Osteoblast (primary cell): ENCODE data around the gene RAET1L. TPM values are rescaled to one million over a fixed set of nuclear protein-coding genes. Genes with fewer than 3 reads are reported as not detected.
"Not testable (repeated sequence)": the region's sequence is repeated elsewhere in the genome, so short reads cannot be mapped to it uniquely, and the experiment has no call there.

Experiments
- DNase-seq: peaks from one replicate; pipeline ENCODE4 v3.0.0; 2011; ENCODE audit warnings: low spot score, mixed read lengths; ENCODE audit not compliant: insufficient read length; ENCODE audit errors: missing footprints
- H2AFZ ChIP-seq: 2 replicates; pipeline ENCODE4 v1.6.0; 2011; ENCODE audit warnings: mild to moderate bottlenecking, low read length
- H3K27ac ChIP-seq: 2 replicates; pipeline ENCODE4 v1.5.1; 2011; ENCODE audit warnings: mild to moderate bottlenecking, low read depth, low read length, moderate library complexity
- H3K27me3 ChIP-seq: 2 replicates; pipeline ENCODE4 v1.6.0; 2012; ENCODE audit warnings: mild to moderate bottlenecking, control low read depth, inconsistent platforms, low read length, moderate library complexity; ENCODE audit not compliant: insufficient read depth
- H3K36me3 ChIP-seq: 2 replicates; pipeline ENCODE4 v1.5.1; 2011; ENCODE audit warnings: mild to moderate bottlenecking, low read length, control low read depth, moderate library complexity; ENCODE audit not compliant: insufficient read depth
- H3K4me1 ChIP-seq: 2 replicates; pipeline ENCODE4 v1.5.1; 2011; ENCODE audit warnings: mild to moderate bottlenecking, low read length, control low read depth, moderate library complexity; ENCODE audit not compliant: insufficient read depth
- H3K4me2 ChIP-seq: 2 replicates; pipeline ENCODE4 v1.6.0; 2011; ENCODE audit warnings: mild to moderate bottlenecking, low read length; ENCODE audit not compliant: insufficient read depth
- H3K4me3 ChIP-seq: fragments of 200-600 bp; sonication (generic); 3 replicates; pipeline ENCODE4 v1.5.1; 2012; ENCODE audit warnings: mild to moderate bottlenecking, low read length, inconsistent platforms; ENCODE audit not compliant: insufficient read depth
- H3K79me2 ChIP-seq: 2 replicates; pipeline ENCODE4 v1.6.0; 2012; ENCODE audit warnings: mild to moderate bottlenecking, low read length, control low read depth, inconsistent platforms; ENCODE audit not compliant: insufficient read depth
- H3K9me3 ChIP-seq: 2 replicates; pipeline ENCODE4 v1.5.1; 2011; ENCODE audit warnings: low read depth, low read length, control low read depth
- H4K20me1 ChIP-seq: 2 replicates; pipeline ENCODE4 v1.6.0; 2012; ENCODE audit warnings: mild to moderate bottlenecking, low read length, control low read depth; ENCODE audit not compliant: insufficient read depth
- total RNA-seq: library from RNA; depleted of rRNA; stranded (reverse); fragments of >200 nt; gene quantifications from 2 replicates; pipeline ENCODE4 v1.2.3, GENCODE V29; 2012
- TF ChIP-seq, protein P1 (sequence below): IDR thresholded peaks from 2 replicates; pipeline ENCODE4 v1.5.1; 2011; ENCODE audit warnings: mild to moderate bottlenecking, low read depth, low read length, moderate library complexity; ENCODE audit errors: extremely low read depth

RAET1L gene
- total RNA-seq, 1 donor, result not detected

DNA sequence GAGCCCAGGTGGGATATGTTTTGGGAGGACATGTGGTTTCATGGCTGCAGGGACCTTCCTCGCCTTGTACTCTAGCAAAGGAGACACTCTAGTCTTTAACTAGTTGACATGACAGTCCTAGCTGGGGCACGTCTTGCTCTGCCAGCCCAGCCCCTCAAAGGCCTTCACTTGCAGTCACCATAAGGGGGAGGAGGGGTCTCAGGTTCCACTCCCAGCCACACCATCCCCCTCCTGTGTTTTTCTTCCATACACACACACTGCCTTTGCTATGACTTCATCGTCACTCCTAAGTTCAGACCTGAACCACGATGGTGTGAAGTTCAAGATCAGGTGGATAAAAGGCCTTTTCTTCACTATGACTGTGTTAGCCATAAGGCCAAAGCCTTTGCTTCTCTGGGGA is 48.1 kb downstream of the RAET1L start:
- no peak for DNase-seq
- H3K4me1 ChIP-seq, result no peaks in the 10 kb centered on the region

DNA sequence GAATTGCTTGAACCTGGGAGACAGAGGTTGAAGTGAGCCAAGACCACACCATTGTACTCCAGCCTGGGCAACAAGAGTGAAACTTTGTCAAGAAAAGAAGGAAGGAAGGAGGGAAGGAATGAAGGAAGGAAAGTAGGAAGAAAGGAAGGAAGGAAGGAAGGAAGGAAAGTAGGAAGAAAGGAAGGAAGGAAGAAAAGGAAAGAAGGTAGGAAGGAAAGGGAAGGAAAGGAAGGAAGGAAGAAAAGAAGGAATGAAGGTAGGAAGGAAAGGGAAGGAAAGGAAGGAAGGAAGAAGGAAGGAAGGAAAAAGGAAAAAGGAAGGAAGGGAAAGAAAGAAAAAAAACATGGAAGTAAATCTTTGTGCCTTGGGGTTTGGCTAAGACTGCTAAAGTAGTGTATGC is 49.9 kb downstream of the RAET1L start:
- H2AFZ ChIP-seq, result no peak overlapping the region
- H3K79me2 ChIP-seq, result no peaks in the 10 kb centered on the region
- no peak overlapping the region for H3K4me2 ChIP-seq
- TF ChIP-seq, protein P1, sequence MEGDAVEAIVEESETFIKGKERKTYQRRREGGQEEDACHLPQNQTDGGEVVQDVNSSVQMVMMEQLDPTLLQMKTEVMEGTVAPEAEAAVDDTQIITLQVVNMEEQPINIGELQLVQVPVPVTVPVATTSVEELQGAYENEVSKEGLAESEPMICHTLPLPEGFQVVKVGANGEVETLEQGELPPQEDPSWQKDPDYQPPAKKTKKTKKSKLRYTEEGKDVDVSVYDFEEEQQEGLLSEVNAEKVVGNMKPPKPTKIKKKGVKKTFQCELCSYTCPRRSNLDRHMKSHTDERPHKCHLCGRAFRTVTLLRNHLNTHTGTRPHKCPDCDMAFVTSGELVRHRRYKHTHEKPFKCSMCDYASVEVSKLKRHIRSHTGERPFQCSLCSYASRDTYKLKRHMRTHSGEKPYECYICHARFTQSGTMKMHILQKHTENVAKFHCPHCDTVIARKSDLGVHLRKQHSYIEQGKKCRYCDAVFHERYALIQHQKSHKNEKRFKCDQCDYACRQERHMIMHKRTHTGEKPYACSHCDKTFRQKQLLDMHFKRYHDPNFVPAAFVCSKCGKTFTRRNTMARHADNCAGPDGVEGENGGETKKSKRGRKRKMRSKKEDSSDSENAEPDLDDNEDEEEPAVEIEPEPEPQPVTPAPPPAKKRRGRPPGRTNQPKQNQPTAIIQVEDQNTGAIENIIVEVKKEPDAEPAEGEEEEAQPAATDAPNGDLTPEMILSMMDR, result no peak
- no peak for DNase-seq
- H4K20me1 ChIP-seq, result no peaks in the 10 kb centered on the region
- H3K36me3 ChIP-seq, result no peaks in the 10 kb centered on the region
- H3K4me3 ChIP-seq, result no peak overlapping the region
- H3K27ac ChIP-seq, result no peak overlapping the region
- H3K4me1 ChIP-seq, result no peaks in the 10 kb centered on the region
- peaks cover 59% of the 10 kb centered on the region for H3K27me3 ChIP-seq
- H3K9me3 ChIP-seq, result no peaks in the 10 kb centered on the region

More for the DNA sequence above, 48.1 kb downstream of the RAET1L start:
- no peaks in the 10 kb centered on the region for H3K9me3 ChIP-seq
- no peaks in the 10 kb centered on the region for H3K36me3 ChIP-seq
- H3K4me3 ChIP-seq, result no peak overlapping the region
- no peaks in the 10 kb centered on the region for H4K20me1 ChIP-seq
- H2AFZ ChIP-seq, result no peak overlapping the region
- TF ChIP-seq, protein P1, result no peak
- H3K27me3 ChIP-seq, result peaks cover 72% of the 10 kb centered on the region
- no peaks in the 10 kb centered on the region for H3K79me2 ChIP-seq
- H3K27ac ChIP-seq, result no peak overlapping the region
- no peak overlapping the region for H3K4me2 ChIP-seq

DNA sequence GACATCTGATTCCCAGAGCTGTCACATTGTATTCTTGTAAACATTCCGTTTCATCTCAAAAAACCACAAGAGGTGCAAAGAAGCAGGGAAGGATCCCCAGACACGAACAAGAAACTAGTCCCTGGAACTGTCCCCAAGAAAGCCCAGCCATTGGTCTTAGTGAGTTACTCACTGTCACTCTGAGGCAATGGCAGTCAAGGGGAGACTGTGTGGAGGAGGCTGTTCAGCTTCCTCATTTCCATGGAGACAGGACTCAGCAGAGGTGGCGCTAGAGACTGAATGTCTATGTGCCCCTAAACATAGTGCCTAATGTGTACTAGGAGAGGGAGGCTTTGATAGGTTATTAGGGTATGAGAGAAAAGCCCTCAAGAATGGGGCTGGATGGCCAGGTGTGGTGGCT is 50.5 kb downstream of the RAET1L start:
- Histone ChIP-seq H3K27ac (no peak overlapping the region), H3K79me2 (no peaks in the 10 kb centered on the region), H4K20me1 (no peaks in the 10 kb centered on the region), H3K36me3 (no peaks in the 10 kb centered on the region), H3K4me1 (no peaks in the 10 kb centered on the region), H3K9me3 (no peaks in the 10 kb centered on the region), H3K27me3 (peaks cover 59% of the 10 kb centered on the region), H3K4me3 (no peak overlapping the region), H3K4me2 (no peak overlapping the region), H2AFZ (no peak overlapping the region)
- TF ChIP-seq, protein P1, result no peak
- no peak for DNase-seq

DNA sequence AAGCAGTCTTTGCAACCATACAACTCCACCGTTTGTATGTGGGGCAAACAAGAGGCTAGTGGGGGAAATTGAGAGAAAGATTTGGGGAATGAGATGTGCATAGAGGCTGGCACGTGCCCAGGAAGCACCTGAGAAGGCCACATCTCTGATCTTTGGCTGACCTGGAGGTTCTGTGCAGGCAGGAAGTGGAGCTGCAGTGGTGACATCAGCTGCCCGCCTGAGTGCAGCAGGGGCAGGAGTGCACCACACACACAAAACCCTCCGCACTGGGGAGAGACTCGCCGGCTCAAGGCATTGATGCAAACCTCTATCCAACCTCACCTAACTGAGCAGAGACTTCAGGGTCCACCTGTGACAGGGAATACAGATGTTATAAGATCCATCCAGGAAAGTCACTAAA is 50.9 kb downstream of the RAET1L start:
- H3K4me2 ChIP-seq, H2AFZ ChIP-seq, H3K36me3 ChIP-seq, DNase-seq, H4K20me1 ChIP-seq, H3K4me1 ChIP-seq, H3K27ac ChIP-seq, H3K9me3 ChIP-seq, H3K4me3 ChIP-seq, H3K79me2 ChIP-seq: not testable (repeated sequence)
- peaks cover 59% of the 10 kb centered on the region for H3K27me3 ChIP-seq
